GM12864 (cell line): Measurements from ENCODE around the gene RNF149.
"Not testable (repeated sequence)": the region's sequence is repeated elsewhere in the genome, so short reads cannot be mapped to it uniquely, and the experiment has no call there.

Source experiments
- DNase-seq: peaks from one replicate; pipeline ENCODE4 v3.0.0-alpha.2; 2011; ENCODE audit warnings: low read depth
- H3K4me3 ChIP-seq: 2 replicates; pipeline ENCODE4 v1.5.1; 2011; ENCODE audit warnings: mild to moderate bottlenecking, low read depth, low read length, control low read depth
- TF ChIP-seq, protein P1 (sequence below): IDR thresholded peaks from 2 replicates; pipeline ENCODE4 v1.5.1; 2011; ENCODE audit warnings: low read depth, mild to moderate bottlenecking, moderate library complexity, low read length, control low read depth, inconsistent platforms; ENCODE audit errors: missing control alignments

Gene RNF149, protein sequence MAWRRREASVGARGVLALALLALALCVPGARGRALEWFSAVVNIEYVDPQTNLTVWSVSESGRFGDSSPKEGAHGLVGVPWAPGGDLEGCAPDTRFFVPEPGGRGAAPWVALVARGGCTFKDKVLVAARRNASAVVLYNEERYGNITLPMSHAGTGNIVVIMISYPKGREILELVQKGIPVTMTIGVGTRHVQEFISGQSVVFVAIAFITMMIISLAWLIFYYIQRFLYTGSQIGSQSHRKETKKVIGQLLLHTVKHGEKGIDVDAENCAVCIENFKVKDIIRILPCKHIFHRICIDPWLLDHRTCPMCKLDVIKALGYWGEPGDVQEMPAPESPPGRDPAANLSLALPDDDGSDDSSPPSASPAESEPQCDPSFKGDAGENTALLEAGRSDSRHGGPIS

DNA sequence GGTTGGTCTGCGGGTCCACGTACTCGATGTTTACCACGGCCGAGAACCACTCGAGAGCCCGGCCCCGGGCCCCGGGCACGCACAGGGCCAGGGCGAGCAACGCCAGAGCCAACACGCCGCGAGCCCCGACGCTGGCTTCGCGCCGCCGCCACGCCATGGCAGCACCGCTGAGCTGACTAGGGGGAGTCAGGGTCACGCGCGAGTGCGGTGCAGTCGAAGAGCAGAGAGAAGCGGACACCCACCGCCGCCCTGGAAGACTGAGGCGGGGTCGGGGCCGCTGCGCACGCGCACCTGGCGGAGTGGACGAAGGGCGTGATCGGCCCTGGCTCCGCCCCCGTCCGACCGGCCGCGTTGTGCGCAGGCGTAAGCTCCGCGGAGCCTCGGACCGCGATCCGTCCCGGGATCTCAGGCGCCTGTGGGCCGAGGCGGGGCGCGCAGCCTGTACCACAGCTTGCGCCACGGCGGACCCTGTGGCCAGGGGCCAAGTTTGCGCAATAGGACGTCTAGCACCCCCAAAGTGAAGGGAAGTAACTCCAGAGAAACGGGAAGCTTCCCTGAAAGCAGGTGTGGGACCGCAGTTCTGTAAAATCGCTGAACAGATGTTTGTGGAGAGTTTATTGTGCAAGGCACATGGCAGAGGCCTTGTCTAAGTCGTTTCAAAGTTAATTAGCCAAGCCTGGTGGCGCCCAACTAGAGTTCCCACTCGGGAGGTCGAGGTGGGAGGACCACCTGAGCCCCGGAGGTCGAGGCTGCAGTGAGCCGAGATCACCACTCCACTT, at the start of gene RNF149:
RNF149 (minus strand) TSS at position 270 of the 779 bp plus-strand sequence; CDS start at position 157, 113 bp downstream.
- TF ChIP-seq, protein P1, sequence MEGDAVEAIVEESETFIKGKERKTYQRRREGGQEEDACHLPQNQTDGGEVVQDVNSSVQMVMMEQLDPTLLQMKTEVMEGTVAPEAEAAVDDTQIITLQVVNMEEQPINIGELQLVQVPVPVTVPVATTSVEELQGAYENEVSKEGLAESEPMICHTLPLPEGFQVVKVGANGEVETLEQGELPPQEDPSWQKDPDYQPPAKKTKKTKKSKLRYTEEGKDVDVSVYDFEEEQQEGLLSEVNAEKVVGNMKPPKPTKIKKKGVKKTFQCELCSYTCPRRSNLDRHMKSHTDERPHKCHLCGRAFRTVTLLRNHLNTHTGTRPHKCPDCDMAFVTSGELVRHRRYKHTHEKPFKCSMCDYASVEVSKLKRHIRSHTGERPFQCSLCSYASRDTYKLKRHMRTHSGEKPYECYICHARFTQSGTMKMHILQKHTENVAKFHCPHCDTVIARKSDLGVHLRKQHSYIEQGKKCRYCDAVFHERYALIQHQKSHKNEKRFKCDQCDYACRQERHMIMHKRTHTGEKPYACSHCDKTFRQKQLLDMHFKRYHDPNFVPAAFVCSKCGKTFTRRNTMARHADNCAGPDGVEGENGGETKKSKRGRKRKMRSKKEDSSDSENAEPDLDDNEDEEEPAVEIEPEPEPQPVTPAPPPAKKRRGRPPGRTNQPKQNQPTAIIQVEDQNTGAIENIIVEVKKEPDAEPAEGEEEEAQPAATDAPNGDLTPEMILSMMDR: no peak
- DNase-seq: peak; percentile 52
- H3K4me3 ChIP-seq: peak within 1 kb of the TSS; percentile 88

DNA sequence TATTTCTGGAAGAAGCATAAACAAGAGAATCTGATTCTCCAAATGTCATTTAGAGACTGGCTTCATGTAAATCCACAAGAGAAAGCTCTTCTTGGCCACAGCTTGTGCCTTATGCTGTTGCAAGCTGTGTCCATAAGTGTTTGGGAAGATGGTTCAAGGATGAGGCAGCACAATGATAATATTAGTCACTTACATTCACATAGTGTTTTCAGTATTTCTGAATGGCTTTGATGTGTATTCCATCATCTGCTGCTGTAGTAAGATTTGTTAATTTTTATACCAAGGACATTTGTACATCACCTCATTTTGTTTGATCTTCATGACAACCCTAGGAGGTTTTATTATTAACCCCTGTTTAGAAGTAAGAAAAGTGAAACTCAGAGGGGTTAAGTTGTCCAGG, 48.9 kb upstream of the RNF149 start:
- H3K4me3 ChIP-seq: no peak overlapping the region
- TF ChIP-seq, protein P1: no peak
- DNase-seq: no peak

DNA sequence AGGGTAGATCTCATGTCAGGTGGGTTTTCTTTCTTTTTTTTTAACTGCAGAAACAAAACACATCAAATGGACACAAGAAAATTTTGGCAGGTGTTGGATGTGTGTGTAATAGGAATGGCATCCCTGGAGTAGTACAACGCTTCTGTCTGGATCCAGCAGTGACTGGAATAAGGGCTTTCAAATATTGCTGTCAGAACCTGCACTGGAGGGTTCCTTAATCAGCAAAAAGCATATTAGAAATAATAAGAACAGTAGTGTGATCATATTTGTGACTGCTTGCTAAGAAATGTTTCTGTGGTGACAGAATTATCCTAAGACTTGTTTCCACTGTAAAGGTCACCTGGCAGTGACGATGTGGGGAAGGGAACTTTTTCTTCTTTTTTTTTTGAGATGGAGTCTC, 48.0 kb upstream of the RNF149 start:
- no peak for DNase-seq
- H3K4me3 ChIP-seq: no peak overlapping the region
- TF ChIP-seq, protein P1: no peak

DNA sequence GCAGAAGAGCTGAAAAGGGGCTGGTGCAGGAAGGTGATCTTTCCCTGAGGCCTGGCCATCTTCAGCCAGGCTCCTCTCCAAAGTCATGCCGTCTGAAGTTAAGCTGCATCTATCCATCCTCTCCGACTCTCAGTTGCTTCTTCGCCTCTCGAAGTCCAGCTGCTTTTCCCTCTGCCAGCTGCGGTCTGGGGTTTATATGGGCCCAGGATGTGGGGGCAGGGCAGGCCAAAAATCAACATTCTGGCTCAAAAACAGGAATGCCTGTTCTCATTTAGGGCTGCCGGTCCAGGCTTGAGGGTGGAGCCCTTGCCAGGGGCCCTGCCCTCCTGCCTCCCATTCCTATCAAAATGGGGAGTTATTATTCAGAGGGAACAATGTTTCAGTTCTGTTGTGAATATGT, 47.6 kb upstream of the RNF149 start:
- H3K4me3 ChIP-seq: no peak overlapping the region
- DNase-seq: no peak
- TF ChIP-seq, protein P1: no peak

DNA sequence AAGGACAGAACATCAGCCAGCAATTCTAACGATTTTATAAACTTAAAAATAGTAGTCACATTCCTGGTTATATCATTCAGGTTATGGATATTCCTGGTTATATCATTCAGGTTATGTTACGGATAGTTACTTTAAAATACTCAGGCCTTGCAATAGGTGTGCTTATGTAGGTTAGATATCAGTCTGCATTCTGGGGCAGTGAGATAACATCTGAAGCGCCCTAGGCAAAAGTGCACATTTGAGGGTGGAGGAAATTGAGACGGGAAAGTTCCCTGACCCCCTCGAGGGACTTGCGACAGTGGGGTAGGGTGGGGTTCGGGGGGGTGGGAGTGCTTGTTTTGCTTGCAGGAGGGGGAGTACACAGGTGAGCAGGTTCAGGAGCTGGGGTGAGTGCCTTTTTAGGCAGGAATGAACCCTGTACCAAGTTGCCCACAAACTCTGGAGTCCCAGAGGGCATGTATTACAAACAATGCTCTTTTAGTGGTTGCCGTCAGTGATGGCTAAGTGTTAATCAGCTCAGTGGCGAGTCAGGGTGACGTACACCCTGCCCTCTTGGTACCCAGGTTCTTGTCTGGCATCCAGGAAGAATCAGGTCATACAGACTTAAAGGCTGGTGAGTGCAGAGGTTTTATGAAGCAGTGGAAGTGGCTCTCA, 47.0 kb upstream of the RNF149 start:
- DNase-seq: no peak
- H3K4me3 ChIP-seq: no peak overlapping the region
- TF ChIP-seq, protein P1: no peak

DNA sequence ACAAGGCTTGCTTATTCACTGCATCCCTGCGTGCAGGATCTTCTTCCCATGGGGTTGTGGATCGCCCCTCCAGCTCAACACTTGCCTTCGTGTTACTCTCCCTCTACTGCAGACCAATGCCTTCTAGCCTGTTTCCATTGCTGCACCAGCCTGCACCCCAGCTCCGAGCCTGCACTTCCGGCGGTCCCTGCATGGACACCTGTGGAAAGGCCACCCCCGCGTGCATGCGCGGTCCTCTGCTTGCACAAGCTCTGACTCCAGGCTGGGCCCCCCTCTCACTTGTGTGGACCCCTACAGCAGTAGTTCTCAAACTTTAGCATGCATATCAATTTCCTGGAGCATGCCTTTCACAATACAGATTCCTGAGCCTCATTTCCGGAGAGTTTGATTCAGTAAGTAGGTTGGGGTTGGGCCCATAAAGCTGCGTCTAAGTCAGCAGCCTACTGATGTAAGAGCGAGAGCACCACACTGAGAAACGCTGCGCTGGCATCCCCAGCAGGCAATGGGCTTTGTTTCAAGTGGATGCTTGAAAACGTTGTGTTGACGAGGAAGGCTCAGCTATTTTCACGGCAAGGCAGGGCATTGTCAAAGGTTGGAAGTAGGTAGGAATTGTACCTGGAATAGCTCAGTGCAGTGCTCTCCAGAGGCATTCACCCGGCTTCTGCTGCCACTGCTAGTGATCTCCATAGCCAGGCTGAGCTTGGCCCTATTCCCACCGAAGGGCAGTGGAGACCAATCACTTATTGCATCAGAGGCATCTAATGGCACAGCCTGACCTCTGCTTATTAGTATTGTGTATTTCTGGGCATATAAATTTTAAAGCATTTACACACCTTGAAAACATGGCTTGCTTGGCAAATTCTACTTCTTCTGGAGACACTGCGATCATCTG, 46.2 kb upstream of the RNF149 start:
- TF ChIP-seq, protein P1: no peak
- H3K4me3 ChIP-seq: no peak overlapping the region
- DNase-seq: no peak

DNA sequence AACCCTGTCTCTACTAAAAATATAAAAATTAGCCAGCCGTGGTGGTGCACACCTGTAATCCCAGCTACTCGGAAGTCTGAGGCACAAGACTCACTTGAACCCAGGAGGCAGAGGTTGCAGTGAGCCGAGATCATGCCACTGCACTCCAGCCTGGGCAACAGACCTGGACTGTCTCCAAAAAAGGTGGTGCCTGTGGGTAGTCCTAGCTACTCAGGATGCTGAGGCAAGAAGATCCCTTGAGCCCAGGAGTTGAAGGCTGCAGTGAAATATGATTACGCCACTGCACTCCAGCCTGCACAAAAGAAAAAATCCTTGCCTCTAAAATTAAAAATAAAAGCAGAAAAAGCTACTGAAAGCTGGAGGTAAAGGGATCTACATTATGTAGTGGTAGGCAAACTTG, 44.1 kb upstream of the RNF149 start:
- not testable (repeated sequence) for H3K4me3 ChIP-seq, DNase-seq
